IMR-90 (cell line): ENCODE data around the gene SURF2. TPM values are rescaled to one million over a fixed set of nuclear protein-coding genes. Genes with fewer than 3 reads are reported as not detected.

Source experiments
- ATAC-seq: fragments of 200-7000 bp; cut with Tn5 transposase; 2 replicates; pipeline ENCODE4 v1.9.1; 2020; ENCODE audit warnings: low read depth, mild to moderate bottlenecking, moderate library complexity
- BruUV-seq: library from RNA; stranded (reverse); fragments of 400-500 nt; replicated peaks from 2 replicates; lab custom pipeline; 2021; lab: Mats Ljungman, UMichigan
- CTCF ChIA-PET: fragments of 300-600 bp; formaldehyde crosslinking; extraction: SDS; loops from one replicate; lab custom pipeline; 2021; ENCODE audit warnings: antibody characterized with exemption; lab: Yijun Ruan, JAX
- POLR2A ChIA-PET: fragments of 300-600 bp; sonication (Branson Sonifier 250); formaldehyde crosslinking; loops from one replicate; lab custom pipeline; 2022; ENCODE audit warnings: antibody characterized with exemption; ENCODE audit not compliant: unreplicated experiment; lab: Charles Lee
- DNase-seq: peaks from one replicate; pipeline ENCODE4 v3.0.0; 2013
- H2AFZ ChIP-seq: replicated peaks from 2 replicates; pipeline ENCODE3; 2013; ENCODE audit warnings: low read length, mild to moderate bottlenecking; ENCODE audit not compliant: poor library complexity
- H2AK5ac ChIP-seq: 2 replicates; pipeline ENCODE4 v1.6.1; 2013; ENCODE audit warnings: low read depth, low read length, inconsistent platforms
- H2AK9ac ChIP-seq: replicated peaks from 2 replicates; pipeline ENCODE3; 2013; ENCODE audit warnings: mild to moderate bottlenecking, low read depth, low read length, moderate library complexity; ENCODE audit not compliant: poor library complexity
- H2BK120ac ChIP-seq: 2 replicates; pipeline ENCODE4 v1.6.1; 2013; ENCODE audit warnings: low read depth, low read length, inconsistent platforms
- H2BK15ac ChIP-seq: 3 replicates; pipeline ENCODE4 v1.6.1; 2013; ENCODE audit warnings: low read depth, low read length, inconsistent platforms
- H2BK20ac ChIP-seq: 2 replicates; pipeline ENCODE4 v1.6.1; 2013; ENCODE audit warnings: low read depth, mild to moderate bottlenecking, inconsistent platforms, low read length, moderate library complexity
- H2BK5ac ChIP-seq: 2 replicates; pipeline ENCODE4 v1.6.1; 2013; ENCODE audit warnings: mild to moderate bottlenecking, low read depth, low read length, inconsistent platforms; ENCODE audit not compliant: poor library complexity, severe bottlenecking
- H3K14ac ChIP-seq: replicated peaks from 2 replicates; pipeline ENCODE4 v1.6.1; 2013; ENCODE audit warnings: low read depth, low read length, inconsistent platforms
- H3K18ac ChIP-seq: 2 replicates; pipeline ENCODE4 v1.6.1; 2013; ENCODE audit warnings: low read depth, low read length, control low read depth
- H3K23ac ChIP-seq: 2 replicates; pipeline ENCODE4 v1.6.1; 2013; ENCODE audit warnings: low read depth, low read length, inconsistent platforms
- H3K27ac ChIP-seq: 2 replicates; pipeline ENCODE4 v1.5.1; 2013; ENCODE audit warnings: mild to moderate bottlenecking, control low read depth, low read length; ENCODE audit not compliant: insufficient read depth
- H3K27me3 ChIP-seq: 2 replicates; pipeline ENCODE4 v1.6.1; 2013; ENCODE audit warnings: low read length; ENCODE audit not compliant: control insufficient read depth, insufficient read depth
- H3K36me3 ChIP-seq: 2 replicates; pipeline ENCODE4 v1.6.1; 2013; ENCODE audit warnings: low read length, mixed read lengths; ENCODE audit not compliant: control insufficient read depth, insufficient read depth
- H3K4ac ChIP-seq: 2 replicates; pipeline ENCODE4 v1.6.1; 2013; ENCODE audit warnings: low read depth, low read length, inconsistent platforms
- H3K4me1 ChIP-seq: 2 replicates; pipeline ENCODE4 v1.6.1; 2013; ENCODE audit warnings: low read length, mixed read lengths; ENCODE audit not compliant: control insufficient read depth, insufficient read depth
- H3K4me2 ChIP-seq: 2 replicates; pipeline ENCODE4 v1.6.1; 2013; ENCODE audit warnings: low read depth, mild to moderate bottlenecking, control low read depth, low read length, moderate library complexity
- H3K4me3 ChIP-seq: 2 replicates; pipeline ENCODE4 v1.5.1; 2013; ENCODE audit warnings: low read depth, mild to moderate bottlenecking, control low read depth, low read length, moderate library complexity; ENCODE audit not compliant: insufficient read depth
- H3K56ac ChIP-seq: 2 replicates; pipeline ENCODE4 v1.6.1; 2013; ENCODE audit warnings: low read length, inconsistent platforms; ENCODE audit not compliant: insufficient read depth; ENCODE audit errors: extremely low read depth
- H3K79me1 ChIP-seq, 2 experiments: 2 replicates each; pipeline ENCODE4 v1.6.1; 2013; ENCODE audit warnings: low read length in 2 of 2, inconsistent platforms in 1 of 2, low read depth in 1 of 2
- H3K9ac ChIP-seq: 2 replicates; pipeline ENCODE4 v1.6.1; 2013; ENCODE audit warnings: low read depth, low read length, control low read depth
- H3K9me1 ChIP-seq: 2 replicates; pipeline ENCODE4 v1.6.1; 2013; ENCODE audit warnings: low read length, inconsistent platforms; ENCODE audit not compliant: insufficient read depth
- H3K9me3 ChIP-seq: 2 replicates; pipeline ENCODE4 v1.6.1; 2013; ENCODE audit warnings: low read length; ENCODE audit not compliant: control insufficient read depth, insufficient read depth
- H4K20me1 ChIP-seq: 2 replicates; pipeline ENCODE4 v1.6.1; 2013; ENCODE audit warnings: low read length, inconsistent platforms; ENCODE audit not compliant: insufficient read depth
- H4K5ac ChIP-seq: 2 replicates; pipeline ENCODE4 v1.6.1; 2013; ENCODE audit warnings: mild to moderate bottlenecking, low read depth, low read length, control low read depth
- H4K8ac ChIP-seq, 2 experiments: 2 replicates each; pipeline ENCODE4 v1.6.1; 2013; ENCODE audit warnings: low read depth in 2 of 2, low read length in 2 of 2, control low read depth in 1 of 2, inconsistent platforms in 1 of 2
- H4K91ac ChIP-seq: 2 replicates; pipeline ENCODE4 v1.6.1; 2013; ENCODE audit warnings: low read depth, low read length, inconsistent platforms; ENCODE audit not compliant: insufficient read depth
- BHLHE40 ChIP-seq: fragments of 150-350 bp; IDR thresholded peaks from 2 replicates; pipeline ENCODE4 v1.6.1; 2016; ENCODE audit warnings: mild to moderate bottlenecking, low read depth, low read length
- CEBPB ChIP-seq: IDR thresholded peaks from 2 replicates; pipeline ENCODE4 v1.6.1; 2012; ENCODE audit warnings: low read depth, low read length, improper control_type of control experiment
- CHD1 ChIP-seq: IDR thresholded peaks from 2 replicates; pipeline ENCODE4 v1.6.1; 2012; ENCODE audit warnings: low read depth, low read length, improper control_type of control experiment
- CTCF ChIP-seq: conservative IDR thresholded peaks from 2 replicates; pipeline ENCODE4 v1.5.1; 2012; ENCODE audit warnings: mild to moderate bottlenecking, low read depth, low read length, improper control_type of control experiment
- ELK1 ChIP-seq: fragments of 150-350 bp; IDR thresholded peaks from 2 replicates; pipeline ENCODE4 v1.6.1; 2016; ENCODE audit warnings: low read depth, mild to moderate bottlenecking, low read length, moderate library complexity, borderline replicate concordance
- FOS ChIP-seq: fragments of 150-350 bp; IDR thresholded peaks from 2 replicates; pipeline ENCODE4 v1.6.1; 2016; ENCODE audit warnings: low read depth, low read length
- MAFK ChIP-seq: IDR thresholded peaks from 2 replicates; pipeline ENCODE4 v1.6.1; 2012; ENCODE audit warnings: low read depth, low read length, improper control_type of control experiment
- MAZ ChIP-seq: IDR thresholded peaks from 2 replicates; pipeline ENCODE4 v1.6.1; 2012; ENCODE audit warnings: low read depth, mild to moderate bottlenecking, low read length, improper control_type of control experiment, moderate library complexity, borderline replicate concordance
- MXI1 ChIP-seq: IDR thresholded peaks from 2 replicates; pipeline ENCODE4 v1.6.1; 2012; ENCODE audit warnings: low read depth, mild to moderate bottlenecking, low read length, moderate library complexity, borderline replicate concordance
- NFE2L2 ChIP-seq: fragments of 150-350 bp; IDR thresholded peaks from 2 replicates; pipeline ENCODE4 v1.6.1; 2016; ENCODE audit warnings: low read depth, mild to moderate bottlenecking, low read length
- POLR2A ChIP-seq: IDR thresholded peaks from 2 replicates; pipeline ENCODE4 v1.6.1; 2012; ENCODE audit warnings: mild to moderate bottlenecking, low read depth, low read length
- RAD21 ChIP-seq: IDR thresholded peaks from 2 replicates; pipeline ENCODE4 v1.6.1; 2012; ENCODE audit warnings: low read length, improper control_type of control experiment
- RCOR1 ChIP-seq: IDR thresholded peaks from 2 replicates; pipeline ENCODE4 v1.6.1; 2012; ENCODE audit warnings: mild to moderate bottlenecking, low read length, improper control_type of control experiment; ENCODE audit not compliant: insufficient replicate concordance
- RFX5 ChIP-seq: IDR thresholded peaks from 2 replicates; pipeline ENCODE4 v1.8.0; 2012; ENCODE audit warnings: low read depth, mild to moderate bottlenecking, low read length, moderate library complexity
- SMC3 ChIP-seq: fragments of 150-350 bp; IDR thresholded peaks from 2 replicates; pipeline ENCODE4 v1.6.1; 2016; ENCODE audit warnings: low read depth, mild to moderate bottlenecking, antibody characterized with exemption, low read length, moderate library complexity
- USF2 ChIP-seq: fragments of 150-350 bp; IDR thresholded peaks from 2 replicates; pipeline ENCODE4 v1.6.1; 2017; ENCODE audit warnings: mild to moderate bottlenecking, antibody characterized with exemption, low read length, low read depth
- WGBS, 2 experiments: methylation state at CpG; one replicate each; pipeline versions ENCODE4 v1.1.5 to v1.1.7; 2013; ENCODE audit warnings: missing lambda C conversion rate in 2 of 2; ENCODE audit not compliant: insufficient read length in 1 of 2; ENCODE audit errors: extremely low coverage in 2 of 2; 5-methylcytosine and 5-hydroxymethylcytosine counted together
- dilution Hi-C: fragments of 300-500 bp; cut with HindIII; formaldehyde crosslinking; loops from one replicate; pipeline ENCODE4 v1.14.3; 2018; ENCODE audit warnings: low sequenced_read_pairs; ENCODE audit not compliant: unreplicated experiment
- in situ Hi-C: fragments of 300-500 bp; cut with MboI; formaldehyde crosslinking; loops from 3 replicates; pipeline ENCODE4 v1.14.3; 2019; ENCODE audit warnings: low sequenced_read_pairs, inconsistent platforms, mixed read lengths
- intact Hi-C: fragments of 100-400 bp; cut with micrococcal nuclease; formaldehyde crosslinking; loops from 2 replicates; pipeline ENCODE4 v1.10.0; 2022
- polyA plus RNA-seq, 3 experiments: library from polyadenylated mRNA; depleted of rRNA; stranded (reverse); fragments of >200 nt; gene quantifications; 2 replicates each; pipeline ENCODE4 v1.2.3, GENCODE V29; 2012; ENCODE audit warnings: low replicate concordance in 1 of 3
- total RNA-seq: library from RNA; depleted of rRNA; stranded (reverse); fragments of >200 nt; gene quantifications from 2 replicates; pipeline ENCODE4 v1.2.3, GENCODE V29; 2012

Gene SURF2
- total and polyA plus RNA-seq, 2 of the 4 experiments (the other 2 are of a cell fraction), result 9.9 to 16.3 TPM

- no peak overlapping the region for H3K4me3 ChIP-seq
- no peak overlapping the region for H4K5ac ChIP-seq
- no peak overlapping the region for H2BK120ac ChIP-seq
- H3K56ac ChIP-seq, result no peak overlapping the region
- in situ Hi-C loops (no loop called here), intact Hi-C loops (no loop called here), dilution Hi-C loops (no loop called here)
- no peak overlapping the region for H4K91ac ChIP-seq
- no TSS peak for BruUV-seq
- no peak overlapping the region for H3K27ac ChIP-seq
- no peaks in the 10 kb centered on the region for H3K9me3 ChIP-seq
- H3K4me1 ChIP-seq, result no peaks in the 10 kb centered on the region
- no peaks in the 10 kb centered on the region for H3K79me1 ChIP-seq
- H2BK15ac ChIP-seq, result no peak overlapping the region
- H3K23ac ChIP-seq, result no peak overlapping the region
- H3K18ac ChIP-seq, result no peak overlapping the region
- H3K9me1 ChIP-seq, result no peaks in the 10 kb centered on the region
- H2AFZ ChIP-seq, result no peak overlapping the region
- no peaks in the 10 kb centered on the region for H3K36me3 ChIP-seq
- H3K4me2 ChIP-seq, result no peak overlapping the region
- H3K14ac ChIP-seq, result no peak overlapping the region
- no peak overlapping the region for H2BK20ac ChIP-seq
- no peak for TF ChIP-seq RAD21
- no peak for TF ChIP-seq MAZ
- TF ChIP-seq POLR2A, result no peak
- no peak for TF ChIP-seq MAFK
- no peak for TF ChIP-seq RFX5
- TF ChIP-seq MXI1, result no peak
- no peak for TF ChIP-seq CHD1
- TF ChIP-seq FOS, result no peak
- TF ChIP-seq SMC3, result no peak
- no peak for TF ChIP-seq RCOR1
- TF ChIP-seq CEBPB, result no peak
- no peak for TF ChIP-seq ELK1
- TF ChIP-seq USF2, result no peak
- no peak for TF ChIP-seq BHLHE40
- TF ChIP-seq CTCF, result no peak
- TF ChIP-seq NFE2L2, result no peak
- no peak overlapping the region for H2BK5ac ChIP-seq
- ChIA-PET POLR2A (no interaction called here), CTCF (no interaction called here)
- DNase-seq (no peak), ATAC-seq (no peak)
- no peak overlapping the region for H2AK9ac ChIP-seq
- H4K20me1 ChIP-seq, result no peaks in the 10 kb centered on the region; the same call in 1 of the 2 replicates
- H3K27me3 ChIP-seq, result peaks cover 5% of the 10 kb centered on the region; the same call in 1 of the 2 replicates
- H3K9ac ChIP-seq, result no peak overlapping the region
- no peak overlapping the region for H3K4ac ChIP-seq
- H4K8ac ChIP-seq, result no peak overlapping the region
- 62% methylated on average over 4 of the region's 13 CpGs; no CpG with 5 or more reads in 1 of the 2 experiments for WGBS, 2 experiments
- H2AK5ac ChIP-seq, result no peak overlapping the region
Measured at GRCh38 chr9:133386338-133386737, 30.0 kb downstream of the SURF2 start.
